Vagina (tissue), 2 donors: ENCODE data around the gene TMEM222. TPM values are rescaled to one million over a fixed set of nuclear protein-coding genes. Genes with fewer than 3 reads are reported as not detected.

Source experiments
- DNase-seq, 2 donors: peaks; one replicate each; pipeline ENCODE4 v3.0.0-alpha.2; 2017; ENCODE audit errors: extremely low spot score in 2 of 2
- H3K27ac ChIP-seq: fragments of 200-600 bp; sonication (generic); one replicate; pipeline ENCODE4 v1.5.1; 2019
- H3K27me3 ChIP-seq: fragments of 200-600 bp; sonication (generic); one replicate; pipeline ENCODE4 v1.5.1; 2019
- H3K36me3 ChIP-seq, 2 donors: fragments of 200-600 bp; sonication (generic); one replicate each; pipeline ENCODE4 v1.5.1; 2017 to 2019
- H3K4me1 ChIP-seq: fragments of 200-600 bp; sonication (generic); one replicate; pipeline ENCODE4 v1.5.1; 2019
- H3K4me3 ChIP-seq, 2 donors: fragments of 200-600 bp; sonication (generic); 1 replicate in 1 of 2; 2 replicates in 1 of 2; pipeline ENCODE4 v1.5.1; 2016 to 2019
- H3K9me3 ChIP-seq: fragments of 200-600 bp; sonication (generic); one replicate; pipeline ENCODE4 v1.5.1; 2019
- POLR2A ChIP-seq, 2 donors: fragments of 450-650 bp; IDR thresholded peaks; one replicate each; pipeline ENCODE4 v1.6.1; 2017; ENCODE audit warnings: antibody characterized with exemption in 2 of 2, mild to moderate bottlenecking in 2 of 2, moderate library complexity in 2 of 2
- POLR2AphosphoS5 ChIP-seq, 2 donors: sonication (generic); formaldehyde crosslinking; IDR thresholded peaks; one replicate each; pipeline ENCODE4 v1.9.0; 2017; ENCODE audit warnings: antibody characterized with exemption in 2 of 2, mild to moderate bottlenecking in 2 of 2, low read depth in 1 of 2; ENCODE audit not compliant: insufficient read depth in 1 of 2
- intact Hi-C: fragments of 100-400 bp; cut with DNase I; formaldehyde crosslinking; loops from one replicate; pipeline ENCODE4 v1.15.1; 2023
- total RNA-seq: library from RNA; depleted of rRNA; stranded (reverse); fragments of >200 nt; gene quantifications from one replicate; pipeline ENCODE4 v1.2.3, GENCODE V29; 2016
- TF ChIP-seq, protein P1 (sequence below), 3 experiments: fragments of 450-650 bp in 2 of 3; fragments of 200-600 bp in 1 of 3; sonication (generic) in 1 of 3; IDR thresholded peaks; one replicate each; pipeline ENCODE4 v1.5.1; 2017 to 2019; ENCODE audit warnings: antibody characterized with exemption in 3 of 3, mild to moderate bottlenecking in 2 of 3, moderate library complexity in 2 of 3

Gene TMEM222
- total RNA-seq, 1 donor from 2014 or later: 30.7 TPM

DNA sequence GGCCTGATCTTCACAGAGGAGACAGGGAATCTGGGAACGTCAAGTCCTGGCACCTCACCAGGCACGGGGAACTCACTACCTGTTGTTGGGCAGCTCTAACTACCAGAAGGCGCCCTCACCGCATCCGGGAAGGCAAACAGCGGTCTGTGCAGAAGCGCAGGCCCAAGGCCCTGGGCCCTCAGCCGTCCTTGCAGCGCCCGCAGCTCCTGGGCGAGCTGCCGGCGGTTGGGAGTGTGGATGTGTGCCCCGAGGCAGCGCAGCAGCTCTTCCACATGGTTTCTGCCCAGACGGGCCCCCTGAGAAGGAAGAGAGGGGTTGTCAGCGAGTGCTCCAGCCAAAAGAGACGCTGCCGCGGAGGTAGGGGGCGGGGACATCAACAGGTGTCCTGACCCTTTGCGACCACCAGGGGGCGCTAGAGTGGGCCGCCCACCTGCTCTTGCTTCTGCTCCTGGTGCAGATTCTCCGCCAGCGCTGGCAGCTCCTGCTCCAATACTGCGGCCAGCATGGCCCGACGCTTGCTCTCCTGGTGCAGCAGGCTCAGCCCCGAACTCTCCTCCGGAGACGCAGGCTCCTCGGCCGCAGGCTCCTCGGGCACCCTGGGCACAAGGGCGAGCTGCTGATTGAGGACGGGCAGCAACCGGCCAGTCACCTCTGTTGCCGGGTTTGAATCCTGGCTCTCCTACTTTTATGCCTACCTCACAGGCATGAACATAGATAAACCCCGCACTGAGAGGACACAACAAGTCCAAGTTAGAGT lies 35.5 kb downstream of the TMEM222 start:
- intact Hi-C loops: loop anchor here (2.0 kb wide), 1 partner anchor 37 kb away; no protein-coding TSS in a partner anchor
- Histone ChIP-seq H3K36me3 (peaks cover 0 to 87% of the 10 kb centered on the region in 2 donors), H3K27me3 (no peaks in the 10 kb centered on the region), H3K4me1 (peaks cover 12% of the 10 kb centered on the region), H3K9me3 (no peaks in the 10 kb centered on the region), H3K27ac (peak overlapping the region; percentile 42), H3K4me3 (no peak overlapping the region)
- no peak for DNase-seq
- TF ChIP-seq, protein P1, sequence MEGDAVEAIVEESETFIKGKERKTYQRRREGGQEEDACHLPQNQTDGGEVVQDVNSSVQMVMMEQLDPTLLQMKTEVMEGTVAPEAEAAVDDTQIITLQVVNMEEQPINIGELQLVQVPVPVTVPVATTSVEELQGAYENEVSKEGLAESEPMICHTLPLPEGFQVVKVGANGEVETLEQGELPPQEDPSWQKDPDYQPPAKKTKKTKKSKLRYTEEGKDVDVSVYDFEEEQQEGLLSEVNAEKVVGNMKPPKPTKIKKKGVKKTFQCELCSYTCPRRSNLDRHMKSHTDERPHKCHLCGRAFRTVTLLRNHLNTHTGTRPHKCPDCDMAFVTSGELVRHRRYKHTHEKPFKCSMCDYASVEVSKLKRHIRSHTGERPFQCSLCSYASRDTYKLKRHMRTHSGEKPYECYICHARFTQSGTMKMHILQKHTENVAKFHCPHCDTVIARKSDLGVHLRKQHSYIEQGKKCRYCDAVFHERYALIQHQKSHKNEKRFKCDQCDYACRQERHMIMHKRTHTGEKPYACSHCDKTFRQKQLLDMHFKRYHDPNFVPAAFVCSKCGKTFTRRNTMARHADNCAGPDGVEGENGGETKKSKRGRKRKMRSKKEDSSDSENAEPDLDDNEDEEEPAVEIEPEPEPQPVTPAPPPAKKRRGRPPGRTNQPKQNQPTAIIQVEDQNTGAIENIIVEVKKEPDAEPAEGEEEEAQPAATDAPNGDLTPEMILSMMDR (IDR thresholded peaks at IDR 0.05): peak; percentile 88 to 96 (median 93)
- TF ChIP-seq POLR2AphosphoS5 (IDR thresholded peaks at IDR 0.05; ENCODE audit: insufficient read depth in 1 of 2, low read depth in 1 of 2) (peak in 1 of 2 donors; percentile 38), POLR2A (IDR thresholded peaks at IDR 0.05) (no peak)

DNA sequence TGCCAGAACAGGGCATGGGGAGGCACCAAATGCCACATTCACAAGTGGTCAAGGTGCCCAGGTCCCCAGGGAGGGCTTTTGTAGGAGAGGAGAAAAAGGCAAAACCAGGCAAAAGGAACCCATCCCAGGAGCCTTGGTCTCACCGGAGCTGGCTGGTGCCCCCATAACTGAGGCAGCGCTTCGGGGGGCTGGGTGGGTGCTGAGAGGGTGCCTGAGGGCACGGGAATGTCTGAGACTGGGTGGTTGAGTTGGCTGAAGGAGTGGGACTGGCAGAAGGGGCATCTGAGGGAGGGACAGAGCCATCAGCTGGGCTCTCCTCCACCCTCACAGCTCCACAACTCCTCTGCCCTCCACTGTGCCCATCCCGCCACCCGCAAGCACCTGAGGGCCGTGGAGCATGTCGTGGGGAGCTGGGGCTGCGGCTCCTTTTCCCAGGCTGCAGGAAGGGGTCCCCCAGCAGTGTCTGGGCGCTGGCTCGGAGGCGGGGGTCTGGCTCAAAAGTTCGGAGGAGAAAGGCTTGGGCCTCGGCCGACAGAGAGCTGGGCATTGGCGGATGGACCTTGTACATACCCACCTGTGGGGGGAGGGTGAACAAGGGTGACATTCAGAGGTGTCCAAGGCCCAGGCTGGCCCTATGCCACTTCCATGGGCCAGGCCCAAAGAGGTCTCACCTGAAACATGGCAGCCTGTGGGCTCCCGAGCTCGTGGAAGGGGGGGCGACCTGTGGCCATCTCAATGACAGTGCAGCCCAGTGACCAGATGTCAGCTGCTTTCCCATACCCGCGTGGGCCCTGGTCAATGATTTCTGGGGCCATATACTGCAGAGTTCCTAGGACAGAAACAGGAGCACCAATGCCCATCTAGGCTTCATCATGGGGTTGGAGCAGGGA lies 36.3 kb downstream of the TMEM222 start:
- Histone ChIP-seq H3K4me3 (no peak overlapping the region), H3K9me3 (no peaks in the 10 kb centered on the region), H3K27me3 (no peaks in the 10 kb centered on the region), H3K4me1 (peaks cover 14% of the 10 kb centered on the region), H3K36me3 (peaks cover 0 to 92% of the 10 kb centered on the region in 2 donors), H3K27ac (no peak overlapping the region)
- DNase-seq: no peak
- TF ChIP-seq POLR2A (IDR thresholded peaks at IDR 0.05): no peak
- TF ChIP-seq, protein P1 (IDR thresholded peaks at IDR 0.05): no peak
- no peak for TF ChIP-seq POLR2AphosphoS5 (IDR thresholded peaks at IDR 0.05; ENCODE audit: insufficient read depth in 1 of 2, low read depth in 1 of 2)
- intact Hi-C loops: no loop called here

DNA sequence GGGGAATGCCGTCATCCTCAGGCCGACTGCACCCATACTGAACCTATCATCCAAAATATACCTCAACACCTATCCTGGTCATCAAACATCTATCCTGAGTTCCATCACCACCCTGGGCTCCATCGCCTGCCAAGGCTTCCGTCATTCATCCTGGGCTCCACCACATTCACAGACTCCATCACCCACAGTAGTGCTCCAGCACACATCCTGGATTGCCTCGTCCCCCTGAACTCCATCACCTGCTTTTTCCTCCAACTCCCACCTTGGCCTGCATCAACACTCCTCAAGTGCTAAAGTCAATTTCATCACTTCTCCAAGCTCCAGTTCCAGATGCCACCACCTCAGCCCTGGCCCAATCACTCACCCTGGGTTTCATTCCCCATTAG lies 37.0 kb downstream of the TMEM222 start:
- peaks cover 0 to 92% of the 10 kb centered on the region in 2 donors for H3K36me3 ChIP-seq
- intact Hi-C loops: no loop called here
- H3K4me1 ChIP-seq: peaks cover 21% of the 10 kb centered on the region

DNA sequence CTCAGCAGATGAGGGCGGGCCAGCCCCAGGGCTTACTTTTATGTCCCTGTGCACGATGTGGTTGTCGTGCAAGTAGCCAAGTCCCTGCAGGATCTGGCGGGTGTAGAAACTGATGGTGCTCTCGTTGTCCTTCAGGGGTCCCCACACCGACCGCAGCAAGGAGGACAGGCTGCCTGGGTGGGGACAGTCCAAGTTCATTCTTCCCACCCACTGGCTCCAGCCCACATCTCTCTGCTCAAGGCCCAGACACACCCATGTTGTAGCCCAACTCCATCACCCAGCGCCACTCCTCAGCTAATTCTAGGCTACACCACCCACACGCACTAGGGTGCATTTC lies 37.8 kb downstream of the TMEM222 start:
- H3K9me3 ChIP-seq: no peaks in the 10 kb centered on the region
- H3K4me3 ChIP-seq: no peak overlapping the region
- H3K27ac ChIP-seq: no peak overlapping the region
- H3K36me3 ChIP-seq: peaks cover 0 to 89% of the 10 kb centered on the region in 2 donors
- TF ChIP-seq POLR2A (IDR thresholded peaks at IDR 0.05) (no peak), POLR2AphosphoS5 (IDR thresholded peaks at IDR 0.05; ENCODE audit: insufficient read depth in 1 of 2, low read depth in 1 of 2) (no peak)
- TF ChIP-seq, protein P1 (IDR thresholded peaks at IDR 0.05): no peak
- DNase-seq: no peak
- peaks cover 29% of the 10 kb centered on the region for H3K4me1 ChIP-seq
- no peaks in the 10 kb centered on the region for H3K27me3 ChIP-seq
- intact Hi-C loops: no loop called here

More for the DNA sequence above, 37.0 kb downstream of the TMEM222 start:
- Histone ChIP-seq H3K9me3 (no peaks in the 10 kb centered on the region), H3K4me3 (no peak overlapping the region), H3K27ac (no peak overlapping the region), H3K27me3 (no peaks in the 10 kb centered on the region)
- TF ChIP-seq POLR2A (IDR thresholded peaks at IDR 0.05) (no peak), POLR2AphosphoS5 (IDR thresholded peaks at IDR 0.05; ENCODE audit: insufficient read depth in 1 of 2, low read depth in 1 of 2) (no peak)
- TF ChIP-seq, protein P1 (IDR thresholded peaks at IDR 0.05): no peak
- no peak for DNase-seq
